Activated gamma-delta T cell treated with anti-CD3 and anti-CD28 coated beads, Interleukin-2, amount 50 U/mL, for 16 hours (primary cell): ENCODE measurements around the gene SORL1.
"Not testable (repeated sequence)": the region's sequence is repeated elsewhere in the genome, so short reads cannot be mapped to it uniquely, and the experiment has no call there.

Source experiments
- DNase-seq: peaks from one replicate; pipeline ENCODE4 v3.0.0-alpha.2; 2020; ENCODE audit warnings: low read depth

The SORL1 gene, protein sequence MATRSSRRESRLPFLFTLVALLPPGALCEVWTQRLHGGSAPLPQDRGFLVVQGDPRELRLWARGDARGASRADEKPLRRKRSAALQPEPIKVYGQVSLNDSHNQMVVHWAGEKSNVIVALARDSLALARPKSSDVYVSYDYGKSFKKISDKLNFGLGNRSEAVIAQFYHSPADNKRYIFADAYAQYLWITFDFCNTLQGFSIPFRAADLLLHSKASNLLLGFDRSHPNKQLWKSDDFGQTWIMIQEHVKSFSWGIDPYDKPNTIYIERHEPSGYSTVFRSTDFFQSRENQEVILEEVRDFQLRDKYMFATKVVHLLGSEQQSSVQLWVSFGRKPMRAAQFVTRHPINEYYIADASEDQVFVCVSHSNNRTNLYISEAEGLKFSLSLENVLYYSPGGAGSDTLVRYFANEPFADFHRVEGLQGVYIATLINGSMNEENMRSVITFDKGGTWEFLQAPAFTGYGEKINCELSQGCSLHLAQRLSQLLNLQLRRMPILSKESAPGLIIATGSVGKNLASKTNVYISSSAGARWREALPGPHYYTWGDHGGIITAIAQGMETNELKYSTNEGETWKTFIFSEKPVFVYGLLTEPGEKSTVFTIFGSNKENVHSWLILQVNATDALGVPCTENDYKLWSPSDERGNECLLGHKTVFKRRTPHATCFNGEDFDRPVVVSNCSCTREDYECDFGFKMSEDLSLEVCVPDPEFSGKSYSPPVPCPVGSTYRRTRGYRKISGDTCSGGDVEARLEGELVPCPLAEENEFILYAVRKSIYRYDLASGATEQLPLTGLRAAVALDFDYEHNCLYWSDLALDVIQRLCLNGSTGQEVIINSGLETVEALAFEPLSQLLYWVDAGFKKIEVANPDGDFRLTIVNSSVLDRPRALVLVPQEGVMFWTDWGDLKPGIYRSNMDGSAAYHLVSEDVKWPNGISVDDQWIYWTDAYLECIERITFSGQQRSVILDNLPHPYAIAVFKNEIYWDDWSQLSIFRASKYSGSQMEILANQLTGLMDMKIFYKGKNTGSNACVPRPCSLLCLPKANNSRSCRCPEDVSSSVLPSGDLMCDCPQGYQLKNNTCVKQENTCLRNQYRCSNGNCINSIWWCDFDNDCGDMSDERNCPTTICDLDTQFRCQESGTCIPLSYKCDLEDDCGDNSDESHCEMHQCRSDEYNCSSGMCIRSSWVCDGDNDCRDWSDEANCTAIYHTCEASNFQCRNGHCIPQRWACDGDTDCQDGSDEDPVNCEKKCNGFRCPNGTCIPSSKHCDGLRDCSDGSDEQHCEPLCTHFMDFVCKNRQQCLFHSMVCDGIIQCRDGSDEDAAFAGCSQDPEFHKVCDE (N-terminal part only)

DNA sequence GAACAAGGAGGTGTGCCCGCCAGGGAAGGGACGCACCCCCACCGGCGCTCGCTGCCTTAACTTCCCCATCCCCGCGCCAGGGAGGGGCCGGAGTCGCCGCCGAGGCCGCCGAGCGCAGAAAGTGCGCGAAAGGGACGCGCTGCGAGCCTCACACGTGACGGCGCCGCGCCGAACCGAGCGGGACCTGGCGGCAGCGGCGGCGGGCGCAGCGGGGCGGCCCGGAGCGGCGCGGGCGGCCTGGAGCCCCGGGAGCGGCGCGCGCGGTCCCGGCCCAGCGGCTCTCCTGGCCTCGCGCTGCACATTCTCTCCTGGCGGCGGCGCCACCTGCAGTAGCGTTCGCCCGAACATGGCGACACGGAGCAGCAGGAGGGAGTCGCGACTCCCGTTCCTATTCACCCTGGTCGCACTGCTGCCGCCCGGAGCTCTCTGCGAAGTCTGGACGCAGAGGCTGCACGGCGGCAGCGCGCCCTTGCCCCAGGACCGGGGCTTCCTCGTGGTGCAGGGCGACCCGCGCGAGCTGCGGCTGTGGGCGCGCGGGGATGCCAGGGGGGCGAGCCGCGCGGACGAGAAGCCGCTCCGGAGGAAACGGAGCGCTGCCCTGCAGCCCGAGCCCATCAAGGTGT is at the start of gene SORL1:
Gene SORL1 (plus strand): TSS at position 329 of the 623 bp plus-strand sequence. CDS start 18 bp downstream, at position 347.
- DNase-seq: peak; percentile 49

DNA sequence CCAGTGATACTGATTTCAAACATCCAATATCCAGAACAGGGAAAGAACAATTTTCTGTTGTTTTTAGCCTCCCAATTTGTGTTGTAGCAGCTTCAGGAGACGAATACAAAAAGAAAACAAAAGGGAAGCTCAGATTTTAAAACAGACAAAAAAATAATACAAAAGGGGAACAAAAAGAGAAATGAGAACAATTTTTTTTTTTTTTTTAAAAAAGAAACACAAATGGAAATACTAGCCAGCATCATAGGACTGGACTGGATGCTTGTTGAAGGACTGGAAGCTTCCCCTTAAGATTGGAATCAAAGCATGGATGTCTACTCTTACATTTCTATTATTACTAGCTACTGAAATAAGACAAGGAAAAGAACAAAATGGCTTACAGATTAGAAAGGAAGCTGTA is 46.5 kb upstream of the SORL1 start:
- DNase-seq: no peak

DNA sequence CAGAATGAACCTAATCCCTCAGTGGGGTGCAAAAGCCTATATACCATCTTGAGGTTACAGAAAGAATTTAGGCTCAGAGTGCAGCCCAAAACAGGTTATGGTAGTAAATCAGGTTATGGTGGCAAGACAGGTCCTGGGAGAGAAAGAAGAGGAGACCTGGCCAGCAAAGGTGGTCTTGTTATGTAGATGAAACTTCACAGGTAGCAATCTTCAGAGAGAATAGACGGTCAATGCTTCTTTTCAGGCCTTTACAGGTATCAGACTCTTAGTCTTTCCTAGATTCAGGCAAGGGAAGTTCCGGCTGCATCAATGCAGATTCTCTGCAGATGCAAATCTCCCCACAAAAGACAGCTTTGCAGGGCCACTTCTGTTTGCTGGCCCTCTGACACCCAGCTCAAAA is 45.8 kb upstream of the SORL1 start:
- no peak for DNase-seq

DNA sequence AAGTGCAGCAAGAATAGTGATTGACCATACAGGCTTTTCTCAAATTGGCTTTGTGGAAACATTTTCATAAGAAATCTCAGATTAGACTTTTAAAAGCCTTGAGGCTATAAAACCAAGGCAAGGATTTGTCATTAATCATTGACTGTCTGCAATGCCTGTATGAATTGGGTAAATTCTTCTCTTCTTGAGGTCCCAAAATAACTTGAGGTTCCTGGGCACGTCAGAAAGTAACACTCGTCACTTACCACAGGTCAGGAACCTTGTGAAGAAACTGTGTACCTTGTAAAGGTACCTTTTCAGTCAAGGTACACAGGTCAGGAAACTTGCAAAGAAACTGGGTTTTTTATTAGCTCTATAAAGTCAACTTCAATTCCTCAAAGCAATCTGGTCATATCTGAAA is 43.3 kb upstream of the SORL1 start:
- DNase-seq: no peak

DNA sequence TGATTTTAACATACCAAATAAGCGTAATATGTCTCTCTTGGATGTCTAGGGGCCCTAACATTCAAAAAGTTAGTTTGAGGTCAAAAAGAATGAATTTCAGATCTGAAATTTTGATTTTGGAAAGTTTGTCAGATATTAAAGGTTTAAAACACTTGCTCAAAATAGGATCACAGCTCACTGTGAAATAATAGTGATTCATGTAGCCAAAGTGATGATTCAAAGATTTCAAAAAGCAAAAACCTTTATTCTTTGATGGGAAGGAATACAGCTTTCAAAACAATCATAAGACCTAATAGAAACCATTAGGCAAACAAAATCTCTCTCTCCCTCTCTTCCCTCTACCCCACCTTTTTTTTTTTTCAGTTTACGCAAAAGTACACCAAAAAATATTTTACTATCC is 42.1 kb upstream of the SORL1 start:
- DNase-seq: not testable (repeated sequence)

DNA sequence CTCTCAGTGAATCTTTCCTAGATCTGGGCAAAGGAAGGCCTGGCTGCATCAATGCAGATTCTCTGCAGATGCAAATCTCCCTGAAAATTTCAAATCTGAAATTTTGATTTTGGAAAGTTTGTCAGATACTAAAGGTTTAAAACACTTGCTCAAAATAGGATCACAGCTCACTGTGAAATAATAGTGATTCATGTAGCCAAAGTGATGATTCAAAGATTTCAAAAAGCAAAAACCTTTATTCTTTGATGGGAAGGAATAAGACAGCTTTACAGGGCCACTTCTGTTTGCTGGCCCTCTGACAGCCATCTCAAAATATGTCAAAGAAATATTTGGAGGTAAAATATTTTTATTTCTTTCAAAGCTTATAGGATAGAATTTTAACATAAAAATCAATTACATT is 40.8 kb upstream of the SORL1 start:
- DNase-seq: not testable (repeated sequence)

DNA sequence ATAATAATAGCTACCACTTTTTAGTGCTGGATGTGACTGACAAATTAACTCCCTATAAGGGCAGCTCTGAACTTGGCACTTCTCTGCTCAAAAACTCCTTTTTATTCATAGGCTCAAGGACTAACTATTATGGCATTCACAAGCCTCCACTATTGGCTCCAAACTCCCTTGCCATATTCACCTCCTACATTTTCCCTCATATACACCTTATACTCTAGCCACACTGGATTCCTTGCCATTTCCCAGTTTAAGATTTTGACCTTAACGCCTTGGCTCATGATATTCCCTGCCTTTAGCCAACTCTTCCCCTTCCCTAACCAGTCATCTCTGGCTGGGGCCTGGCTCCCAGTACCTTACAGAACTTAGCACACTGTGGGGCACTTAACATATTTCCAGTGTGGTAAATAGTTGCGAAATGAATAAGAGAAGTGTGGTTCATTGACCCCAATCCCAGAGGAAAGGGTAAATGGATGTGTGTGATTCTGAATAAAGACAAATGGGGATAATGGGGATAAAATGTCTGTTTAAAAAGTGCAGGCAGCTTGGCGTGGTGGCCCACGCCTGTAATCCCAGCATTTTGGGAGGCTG is 40.0 kb upstream of the SORL1 start:
- no peak for DNase-seq

DNA sequence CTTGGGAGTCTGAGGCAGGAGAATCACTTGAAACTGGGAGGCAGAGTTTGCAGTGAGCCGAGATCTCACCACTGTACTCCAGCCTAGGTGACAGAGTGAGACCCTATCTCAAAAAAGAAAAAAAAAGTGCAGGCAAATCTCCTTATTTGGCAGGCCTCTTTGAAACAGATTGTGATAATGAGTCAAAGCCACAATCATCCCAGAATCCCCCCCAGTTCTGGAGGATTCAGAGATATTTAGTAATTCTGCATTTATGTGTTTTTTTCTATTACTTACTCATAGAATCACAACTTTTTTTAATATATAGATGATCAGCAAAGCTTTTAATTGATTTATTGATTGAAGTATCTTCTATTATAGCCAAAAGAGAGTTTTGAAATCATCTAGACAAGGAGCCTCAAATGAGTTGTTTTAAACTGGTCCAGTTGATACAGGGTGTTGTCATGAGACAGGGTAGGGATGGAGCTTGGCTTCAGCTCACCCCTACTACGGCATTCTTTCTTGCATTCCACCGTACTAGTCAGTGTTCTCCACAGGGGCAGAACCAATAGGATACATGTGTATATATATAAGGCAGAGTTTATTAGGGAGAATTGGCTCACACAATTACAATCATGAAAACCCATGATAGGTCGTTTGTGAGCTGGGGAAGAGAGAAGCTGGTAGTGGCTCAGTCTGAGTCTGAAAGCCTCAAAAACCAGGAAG is 39.3 kb upstream of the SORL1 start:
- DNase-seq: no peak

DNA sequence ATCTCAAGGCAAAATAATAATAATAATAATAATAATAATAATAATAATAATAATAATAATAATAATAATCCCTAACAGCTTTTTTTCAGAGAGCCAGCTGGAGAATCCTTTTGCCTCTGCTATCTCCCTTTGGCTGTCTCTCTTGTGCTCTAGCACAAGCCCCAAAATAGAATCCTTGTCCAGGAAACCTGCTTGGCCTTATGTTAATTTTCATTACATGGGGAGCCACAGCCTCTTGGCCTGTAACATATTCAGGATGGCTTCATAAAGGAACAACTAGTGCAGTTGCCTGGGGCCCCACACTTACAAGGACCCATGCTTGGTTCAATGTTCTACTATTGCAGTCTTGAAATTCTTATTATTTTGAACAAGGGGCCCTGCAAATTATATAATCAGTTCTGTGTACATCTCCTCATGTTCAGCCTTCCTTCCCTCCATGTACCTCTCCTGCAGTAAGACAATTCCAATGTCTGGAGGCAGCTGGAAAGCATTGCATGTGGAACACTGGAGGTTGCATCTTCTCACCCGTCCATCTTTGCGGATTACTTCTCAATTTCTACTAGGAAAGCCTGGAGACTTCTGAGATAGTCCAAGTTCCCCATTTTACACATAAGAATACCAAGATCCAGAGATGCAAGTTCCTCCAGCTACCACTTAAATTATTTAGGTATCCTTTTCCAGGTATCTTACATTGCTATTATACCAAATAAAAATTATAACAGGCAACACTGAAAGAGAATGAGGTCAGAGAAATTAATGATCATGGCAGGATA is 37.8 kb upstream of the SORL1 start:
- DNase-seq: no peak

DNA sequence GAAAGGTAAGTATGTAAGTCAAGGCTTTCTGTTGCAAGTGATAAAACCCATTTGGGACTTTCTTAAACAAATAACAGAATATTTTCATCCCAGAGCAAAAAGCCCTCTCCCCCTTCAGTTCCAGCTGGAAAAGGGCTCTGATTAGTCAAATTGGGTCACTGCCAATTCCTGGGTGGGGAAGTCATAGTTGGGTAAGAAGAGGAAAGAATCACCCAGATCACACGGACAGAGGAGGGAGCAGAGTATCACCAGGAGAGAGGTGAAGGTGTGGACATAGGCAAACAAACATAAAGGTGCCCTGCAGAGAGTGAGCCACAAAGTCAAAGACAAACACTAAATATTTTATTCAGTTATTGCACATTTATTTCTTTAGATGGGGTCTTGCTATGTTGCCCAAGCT is 36.3 kb upstream of the SORL1 start:
- no peak for DNase-seq

DNA sequence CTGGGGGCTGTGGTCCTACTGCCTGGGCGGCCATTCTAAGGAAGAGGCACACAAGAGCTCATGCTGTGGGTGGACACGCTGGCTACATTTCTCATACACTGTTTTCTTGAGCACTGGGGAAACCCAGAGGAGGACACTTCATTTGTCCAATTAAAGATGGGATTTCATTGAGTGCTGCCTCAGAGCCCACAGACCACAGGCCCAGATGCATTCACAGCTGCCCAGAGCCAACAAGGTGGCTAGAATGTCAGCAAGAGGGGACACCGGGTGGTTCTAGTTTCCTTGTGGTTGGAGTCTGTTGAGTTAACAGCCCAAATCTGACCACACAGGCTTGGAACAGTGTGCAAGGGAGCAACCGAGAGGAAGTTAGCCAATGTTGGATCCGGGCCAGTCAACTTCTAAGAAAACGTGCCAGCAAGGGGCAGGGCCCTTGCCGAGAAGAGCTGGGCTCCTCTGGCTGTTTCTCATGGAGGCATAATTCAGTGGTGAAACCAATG is 35.0 kb upstream of the SORL1 start:
- DNase-seq: peak; percentile 2

DNA sequence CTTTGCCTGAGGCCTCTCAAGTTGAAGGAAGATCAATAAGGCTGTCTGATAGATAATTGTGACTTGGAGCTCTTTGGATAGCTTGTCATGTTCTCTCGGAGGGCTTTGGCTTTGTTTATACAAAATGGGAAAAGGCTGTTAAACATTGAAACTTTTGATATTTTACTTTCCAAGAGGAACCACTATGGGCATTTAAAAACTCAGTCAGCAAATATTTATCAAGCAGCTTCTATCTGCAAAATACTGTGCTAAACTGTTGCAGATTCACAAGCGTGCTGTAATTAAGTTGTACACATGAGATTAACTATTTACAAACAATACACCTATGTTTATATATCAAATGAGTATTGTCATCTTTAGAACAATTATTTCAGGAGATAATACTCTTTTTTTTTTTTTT is 34.5 kb upstream of the SORL1 start:
- no peak for DNase-seq

DNA sequence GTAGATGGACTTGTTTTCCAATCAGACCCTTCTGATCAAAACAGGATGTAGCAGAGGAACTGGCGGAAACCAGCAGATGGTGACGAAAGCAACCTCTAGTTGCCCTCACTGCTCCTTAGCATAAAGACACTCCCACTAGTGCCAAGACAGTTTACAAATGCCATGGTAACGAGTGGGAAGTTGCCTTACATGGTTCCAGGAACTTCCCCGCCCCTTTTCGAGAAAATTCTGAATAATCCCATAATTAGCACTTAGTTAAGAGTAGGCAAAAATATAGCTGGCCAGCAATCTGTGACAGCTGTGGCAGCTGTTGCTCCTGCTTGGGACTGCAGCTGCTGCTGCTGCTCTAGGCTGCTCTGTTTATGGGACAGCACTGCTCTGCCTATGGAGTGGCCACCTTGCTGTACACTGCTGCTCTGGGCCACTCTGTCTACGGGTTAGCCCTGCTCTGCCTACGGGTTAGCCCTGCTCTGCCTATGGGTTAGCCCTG is 33.4 kb upstream of the SORL1 start:
- DNase-seq: peak; percentile 8

DNA sequence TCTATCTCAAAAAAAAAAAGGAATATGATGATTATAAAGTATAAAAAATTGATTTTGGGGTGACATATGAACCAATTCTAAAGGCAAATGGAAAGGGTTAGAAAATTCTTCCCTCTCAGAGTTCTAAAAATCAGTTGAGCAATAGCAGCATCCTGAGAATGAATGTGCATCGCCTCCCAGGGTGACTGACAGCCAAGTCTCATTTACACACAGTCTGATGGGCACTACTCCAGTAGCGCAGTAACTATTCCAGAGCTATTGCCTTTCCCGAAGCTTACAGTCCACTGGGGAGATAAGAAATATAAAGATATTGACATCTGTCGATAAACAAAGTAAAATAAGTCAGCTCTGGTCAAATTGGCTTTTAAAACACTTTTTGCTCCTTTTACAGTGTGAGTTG is 32.3 kb upstream of the SORL1 start:
- no peak for DNase-seq

DNA sequence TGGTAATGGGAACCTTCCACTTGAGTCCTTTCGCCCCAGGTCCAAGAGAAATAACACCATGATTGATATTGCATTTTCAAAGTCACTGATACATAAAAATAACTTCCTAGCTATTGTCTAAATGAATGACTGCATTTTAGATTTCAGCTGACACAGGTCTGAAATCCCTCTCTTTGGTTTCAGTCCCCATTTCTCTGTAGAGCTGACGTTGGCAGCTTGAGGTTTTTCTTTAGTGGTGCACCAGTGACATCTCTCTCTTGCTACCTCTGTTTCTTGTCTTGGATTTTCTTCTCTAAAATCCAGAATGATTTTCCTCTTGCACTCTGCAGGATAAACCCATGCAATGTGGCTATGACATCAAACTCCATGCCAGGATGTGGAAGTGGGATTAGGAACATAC is 31.7 kb upstream of the SORL1 start:
- no peak for DNase-seq

DNA sequence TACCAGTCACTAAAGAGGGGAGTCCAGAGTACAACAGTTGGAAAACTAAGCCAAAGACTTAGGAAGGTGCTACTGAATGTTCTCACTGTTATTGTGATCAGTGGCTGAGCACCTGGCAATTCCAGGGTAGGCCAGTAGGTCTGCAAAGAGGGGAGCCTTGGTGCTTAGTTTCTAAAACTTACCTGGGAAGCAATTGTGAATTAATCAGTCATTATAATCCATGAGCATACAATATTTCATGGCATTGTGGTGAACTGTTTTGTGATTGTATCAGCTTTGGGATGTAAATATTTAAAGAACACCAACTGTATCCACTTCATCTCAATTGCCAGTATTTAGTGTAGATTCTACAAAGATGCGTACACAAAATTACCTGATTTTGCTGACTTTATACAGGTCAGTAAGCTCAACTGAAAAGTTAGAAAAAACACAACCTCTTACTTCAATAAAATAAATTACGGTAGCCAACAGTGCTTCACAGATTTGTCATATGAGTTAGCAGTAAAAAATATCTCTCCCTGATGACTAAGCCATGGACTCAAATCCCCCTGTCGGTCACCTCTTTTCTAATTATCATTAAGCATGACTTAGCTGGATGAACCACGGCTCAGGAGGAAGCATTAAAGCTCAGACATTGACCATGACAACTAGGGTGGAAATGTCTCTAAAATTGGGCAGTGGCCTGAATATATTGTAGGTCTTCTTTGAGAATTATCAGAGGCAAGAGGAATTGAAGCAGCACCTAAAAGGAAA is 30.8 kb upstream of the SORL1 start:
- DNase-seq: no peak

DNA sequence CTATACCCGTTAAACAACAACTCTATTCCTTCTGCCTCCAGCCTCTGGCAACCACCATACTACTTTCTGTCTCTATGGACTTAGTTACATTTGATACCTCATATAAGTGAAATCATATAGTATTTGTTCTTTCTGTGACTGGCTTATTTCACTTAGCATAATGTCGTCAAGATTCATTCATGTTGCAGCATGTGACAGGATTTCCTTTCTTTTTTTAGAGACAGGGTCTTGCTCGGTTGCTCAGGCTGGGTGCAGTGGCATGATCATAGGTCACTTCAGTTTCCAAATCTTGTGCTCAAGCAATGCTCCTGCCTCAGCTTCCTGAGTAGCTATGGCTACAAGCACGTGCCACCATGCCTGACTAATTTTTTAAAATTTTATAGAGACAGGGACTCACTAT is 29.4 kb upstream of the SORL1 start:
- DNase-seq: no peak

DNA sequence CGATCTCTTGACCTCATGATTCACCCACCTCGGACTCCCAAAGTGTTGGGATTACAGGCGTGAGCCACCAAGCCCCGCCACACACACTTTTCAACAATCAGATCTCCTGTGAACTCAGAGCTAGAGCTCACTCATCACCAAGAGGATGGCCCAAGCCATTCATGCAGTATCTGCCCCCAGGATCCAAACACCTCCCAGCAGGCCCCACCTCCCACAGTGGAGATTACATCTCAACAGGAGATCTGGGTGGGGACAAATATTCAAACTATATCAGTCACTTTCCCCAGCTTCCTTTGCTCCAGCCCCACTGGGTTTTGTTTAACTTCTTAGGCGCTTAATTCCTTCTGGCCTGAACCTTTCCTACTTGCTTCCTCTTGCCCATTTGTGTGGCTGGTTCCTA is 26.3 kb upstream of the SORL1 start:
- DNase-seq: no peak
